Stimulated activated CD8-positive, alpha-beta memory T cell treated with anti-CD3 and anti-CD28 coated beads, Interleukin-15, amount 100 ng/mL, for 4 hours (primary cell): ENCODE results near the gene TCHP.
"Not testable (repeated sequence)": the region's sequence is repeated elsewhere in the genome, so short reads cannot be mapped to it uniquely, and the experiment has no call there.

Experiments used
- DNase-seq, 2 donors: peaks; one replicate each; pipeline ENCODE4 v3.0.0-alpha.2; 2020; ENCODE audit warnings: low read depth in 2 of 2

Gene TCHP

GRCh38 chr12:109910254-109910968 lies 10.3 kb downstream of the TCHP start:
- DNase-seq, result no peak

DNA sequence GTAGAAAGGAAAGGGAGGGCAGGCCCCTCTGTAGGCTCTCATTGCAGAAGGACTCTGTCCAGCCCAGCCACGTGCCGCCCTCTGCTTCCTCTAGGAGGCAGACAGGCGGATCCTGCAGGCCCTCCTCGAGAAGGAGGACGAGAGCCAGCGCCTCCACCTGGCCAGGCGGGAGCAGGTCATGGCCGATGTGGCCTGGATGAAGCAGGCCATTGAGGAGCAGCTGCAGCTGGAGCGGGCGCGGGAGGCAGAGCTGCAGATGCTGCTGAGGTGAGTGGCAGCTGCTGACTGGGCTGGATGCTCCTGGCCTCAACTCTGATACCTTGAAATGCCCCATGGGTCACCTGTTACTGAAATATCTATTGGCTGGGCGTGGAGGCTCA lies 10.9 kb downstream of the TCHP start:
- DNase-seq, result no peak

- no peak for DNase-seq
These were observed 12.8 kb downstream of the TCHP start for GRCh38 chr12:109912855-109913321.

DNA sequence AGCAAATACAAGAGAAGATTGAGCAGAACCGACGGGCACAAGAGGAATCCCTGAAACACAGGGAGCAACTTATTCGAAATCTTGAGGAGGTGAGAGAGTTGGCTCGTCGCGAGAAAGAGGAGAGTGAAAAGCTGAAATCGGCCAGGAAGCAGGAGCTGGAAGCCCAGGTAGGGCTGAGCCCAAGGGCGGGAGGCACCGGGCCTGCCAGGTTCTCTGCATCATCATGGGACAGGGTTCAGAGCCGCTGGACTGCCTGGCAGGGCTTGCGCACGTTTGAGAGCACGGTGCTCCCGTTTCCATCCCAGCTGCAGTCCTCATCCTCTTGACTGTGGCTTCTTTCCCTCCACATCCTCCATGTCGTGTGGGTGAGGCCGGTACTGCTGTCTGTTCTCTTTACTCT lies 14.4 kb downstream of the TCHP start:
- DNase-seq, result no peak

GRCh38 chr12:109915171-109916040 lies 15.3 kb downstream of the TCHP start:
- DNase-seq, result no peak

DNA sequence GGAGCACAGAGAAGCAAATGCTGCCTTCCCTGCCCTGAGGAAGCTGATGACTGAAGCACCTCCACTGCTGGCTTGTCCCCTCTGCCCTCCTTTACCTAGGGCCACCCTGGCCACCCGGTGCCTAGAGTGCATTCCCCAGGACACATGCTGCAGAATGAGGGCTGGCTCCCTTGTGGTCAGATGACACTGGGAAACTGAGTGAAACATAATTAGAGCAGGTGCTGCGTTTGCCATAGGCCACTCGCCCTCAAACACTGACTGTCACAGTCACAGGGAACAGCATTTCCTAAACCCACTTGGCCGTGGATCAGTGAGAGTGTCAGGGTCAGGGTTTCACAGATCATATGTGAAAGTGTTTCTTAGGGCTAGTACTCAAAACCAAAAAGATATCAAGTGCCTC lies 16.0 kb downstream of the TCHP start:
- no peak for DNase-seq

DNA sequence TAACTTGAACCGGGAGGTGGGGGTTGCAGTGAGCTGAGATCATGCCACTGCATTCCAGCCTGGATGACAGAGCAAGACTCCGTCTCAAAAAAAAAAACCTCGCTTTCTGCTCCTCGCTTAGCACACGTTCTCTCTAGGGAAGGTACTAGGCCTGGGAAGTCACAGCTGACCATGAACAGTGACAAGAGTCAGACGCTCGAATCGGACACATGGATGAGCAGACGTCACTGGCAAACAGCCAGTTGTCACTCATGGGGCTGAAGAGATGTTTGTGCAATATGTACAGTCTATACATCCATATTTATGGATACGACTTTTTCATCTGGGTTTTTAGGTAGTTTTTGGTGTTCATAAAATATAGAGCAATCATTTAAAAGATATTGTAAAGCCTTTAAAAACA lies 19.4 kb downstream of the TCHP start:
- no peak for DNase-seq

DNA sequence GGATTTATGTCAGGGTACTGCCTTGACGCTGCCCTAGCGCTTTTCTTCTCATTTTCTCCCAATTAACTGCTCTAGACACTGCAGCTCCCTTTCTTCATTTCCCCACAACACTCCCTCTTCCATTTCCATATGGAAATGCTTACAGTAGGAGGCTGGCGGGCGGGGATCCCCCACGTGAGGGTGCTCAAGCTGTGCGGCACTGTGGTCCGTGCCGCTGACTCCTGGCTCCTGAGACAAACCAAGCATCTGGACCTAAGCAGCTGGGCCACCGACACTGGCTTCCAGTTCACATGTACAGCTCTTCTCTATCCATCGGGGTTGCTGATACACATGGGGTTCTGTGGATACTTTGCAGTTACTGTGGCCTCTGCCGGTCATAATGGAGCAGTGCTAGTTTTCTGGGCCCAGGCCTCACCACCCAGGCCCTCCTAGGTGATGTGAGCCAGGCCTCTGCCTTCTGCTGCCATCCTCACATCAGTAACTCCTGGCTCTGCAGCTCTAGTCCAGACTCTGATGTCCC lies 20.2 kb downstream of the TCHP start:
- DNase-seq, result no peak

DNA sequence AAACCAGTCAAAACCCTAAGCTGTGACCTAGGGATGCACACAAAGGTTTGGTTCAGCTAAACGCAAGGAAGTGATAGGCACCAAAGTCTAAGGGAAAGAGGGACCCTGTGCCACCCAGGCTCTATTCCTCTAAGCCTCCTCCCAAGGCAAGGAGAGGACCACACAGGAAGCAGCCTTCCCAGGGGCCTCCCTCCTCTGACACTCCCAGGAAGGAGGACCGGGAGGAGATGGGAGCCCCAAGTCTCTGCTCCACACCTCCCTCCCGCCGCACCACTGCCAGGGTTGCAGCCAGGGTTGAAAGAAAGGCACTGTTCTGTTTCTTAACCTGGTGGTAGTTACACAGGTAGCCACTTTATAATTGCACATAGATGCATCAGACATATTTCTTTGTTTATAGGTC lies 21.9 kb downstream of the TCHP start:
- DNase-seq, result no peak

DNA sequence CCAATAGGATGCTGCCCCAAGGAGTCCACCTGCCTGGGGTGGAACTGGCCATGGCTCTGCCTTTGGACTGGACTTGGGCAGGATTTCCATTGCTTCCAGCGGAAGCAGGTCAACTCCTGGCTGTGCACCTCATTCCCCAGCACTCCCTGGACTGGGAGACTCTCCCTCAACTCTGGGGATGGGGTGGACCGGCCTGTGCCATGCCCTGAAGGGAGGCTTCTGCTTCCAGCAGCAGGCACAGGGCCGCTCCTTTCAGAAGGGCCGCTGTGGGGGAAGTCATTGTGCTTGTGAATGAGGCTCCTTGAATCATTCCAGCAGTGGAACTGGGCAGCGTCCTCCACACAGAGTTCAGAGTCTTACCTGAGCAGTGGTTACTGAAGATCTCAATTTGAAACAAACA lies 23.0 kb downstream of the TCHP start:
- no peak for DNase-seq

DNA sequence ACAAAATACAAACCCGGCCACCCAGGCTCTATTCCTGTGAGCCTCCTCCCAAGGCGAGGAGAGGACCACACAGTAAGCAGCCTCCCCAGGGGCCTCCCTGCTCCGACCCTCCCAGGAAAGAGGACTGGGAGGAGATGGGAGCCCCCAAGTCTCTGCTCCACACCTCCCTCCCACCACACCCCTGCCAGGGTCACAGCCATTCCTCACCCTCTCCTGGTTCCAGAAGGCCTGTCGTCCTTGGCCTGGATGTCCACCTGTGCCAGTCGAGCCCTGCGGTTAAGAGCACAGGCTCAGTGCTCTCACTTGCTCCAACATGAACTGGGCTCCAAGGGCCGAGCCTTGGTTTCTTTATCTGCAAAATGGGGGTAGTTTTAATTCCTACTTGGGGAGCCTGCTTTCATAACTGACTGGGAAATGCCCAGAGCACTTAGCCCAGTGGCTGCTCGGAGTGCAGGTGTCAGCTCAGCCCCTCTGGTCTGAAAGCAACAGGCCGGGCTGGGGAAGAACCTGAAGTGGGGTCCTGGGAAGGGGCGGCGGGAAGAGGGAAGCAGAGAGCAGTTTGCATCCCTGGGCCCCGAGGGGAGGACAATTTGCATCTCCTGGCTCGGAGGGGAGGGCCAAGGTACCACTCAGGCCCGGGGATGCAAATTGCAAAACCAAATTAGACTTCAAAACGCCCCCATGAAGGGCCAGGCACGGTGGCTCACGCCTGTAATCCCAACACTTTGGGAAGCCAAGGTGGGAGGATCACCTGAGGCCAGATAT lies 23.6 kb downstream of the TCHP start:
- no peak for DNase-seq

DNA sequence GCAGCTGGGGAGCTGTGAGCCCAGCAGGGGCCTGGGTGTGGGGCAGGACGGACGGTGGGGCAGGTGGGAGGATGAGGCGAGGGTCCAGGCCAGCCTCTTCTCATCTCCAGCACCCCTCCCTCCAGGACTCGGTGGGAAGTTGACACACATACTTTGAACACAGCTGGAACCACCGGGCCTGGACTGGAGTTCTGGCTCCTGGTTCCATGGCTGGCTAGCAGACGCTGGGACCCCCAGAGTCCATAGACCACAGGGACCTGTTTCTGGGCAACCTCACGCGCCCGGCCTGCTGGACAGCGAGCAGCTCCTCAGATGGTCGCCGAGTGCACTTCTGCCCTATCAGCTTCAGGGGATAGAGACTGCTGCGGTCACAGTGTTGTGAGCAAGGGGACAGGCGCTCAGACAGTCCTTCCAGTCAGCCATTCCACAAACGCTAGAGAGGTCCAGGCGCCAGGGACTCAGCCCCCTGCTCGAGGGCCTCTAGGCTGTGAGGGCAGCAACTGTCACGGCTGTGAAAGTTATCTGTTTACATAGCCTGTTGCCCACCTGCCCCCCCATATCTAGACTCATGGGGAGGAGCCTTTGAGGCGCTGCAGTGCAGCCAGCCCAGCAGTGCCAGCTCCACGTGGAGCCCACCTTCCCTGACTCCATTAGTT lies 25.2 kb downstream of the TCHP start:
- no peak for DNase-seq

DNA sequence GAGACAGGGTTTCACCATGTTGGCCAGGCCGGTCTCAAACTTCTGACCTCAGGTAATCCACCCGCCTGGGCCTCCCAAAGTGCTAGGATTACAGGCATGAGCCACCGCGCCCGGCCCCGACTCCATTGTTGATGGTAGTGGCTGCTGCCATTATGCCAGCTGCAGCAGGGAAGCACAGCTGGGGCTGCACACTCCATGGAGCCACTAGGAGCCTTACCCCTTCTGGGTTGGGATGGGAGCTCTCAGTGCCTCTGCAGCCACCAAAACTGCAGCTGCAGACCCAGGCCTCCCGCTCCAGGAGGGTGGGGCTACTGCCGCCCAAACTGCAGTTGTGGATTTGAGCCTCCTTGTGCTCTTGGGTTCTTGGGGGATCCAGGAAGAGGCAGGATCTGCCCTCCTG lies 25.9 kb downstream of the TCHP start:
- no peak for DNase-seq

DNA sequence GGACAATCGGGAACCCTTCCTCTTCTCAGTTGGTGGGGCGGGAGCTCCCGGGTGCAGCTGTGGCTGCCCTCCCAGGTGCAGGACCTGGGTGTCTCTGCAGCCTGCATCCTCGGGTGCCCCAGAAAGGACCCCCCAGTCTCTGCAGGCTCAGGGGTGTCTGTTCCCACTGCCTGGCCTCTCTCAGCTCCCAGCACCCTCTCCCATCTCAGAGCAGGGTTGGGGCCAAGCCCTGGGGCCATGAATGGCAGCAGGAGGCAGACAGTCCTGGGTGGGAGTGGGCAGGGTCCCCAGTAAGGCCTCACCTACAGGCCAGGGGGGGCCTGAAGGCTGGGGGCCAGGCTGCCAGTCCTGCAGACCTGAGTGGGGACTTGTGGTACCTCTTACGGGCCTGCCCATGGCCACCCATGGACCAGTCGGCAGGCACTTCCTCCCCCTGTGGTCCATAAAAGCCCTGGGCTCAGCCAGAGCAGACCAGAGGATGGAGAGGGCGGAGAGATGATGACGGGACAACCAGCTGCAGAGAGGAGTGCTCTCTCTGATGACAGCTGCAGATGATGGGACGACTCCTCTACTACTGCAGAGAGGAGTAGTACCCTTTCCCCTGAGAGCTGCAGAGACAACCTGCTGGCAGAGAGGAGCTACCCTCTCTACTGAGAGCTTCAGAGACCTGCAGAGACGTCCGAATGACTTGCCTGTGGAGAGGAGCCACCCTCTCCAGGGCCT lies 26.6 kb downstream of the TCHP start:
- DNase-seq, result no peak

DNA sequence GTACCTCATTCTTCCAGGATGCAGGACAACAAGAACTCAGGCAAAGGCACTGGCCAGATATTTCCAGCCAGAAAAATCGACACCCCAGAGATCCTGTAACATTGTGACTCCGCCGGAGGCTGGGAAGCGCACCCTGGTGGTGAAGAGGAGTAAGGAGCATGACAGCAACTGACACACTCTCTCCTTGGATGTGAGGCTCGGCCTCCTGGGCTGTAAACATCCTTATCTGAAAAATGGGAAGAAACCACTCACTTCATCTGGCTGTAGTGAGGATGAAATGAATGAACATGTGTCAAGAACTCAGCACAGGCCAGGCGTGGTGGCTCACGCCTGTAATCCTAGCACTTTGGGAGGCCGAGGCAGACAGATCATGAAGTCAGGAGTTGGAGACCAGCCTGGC lies 27.5 kb downstream of the TCHP start:
- no peak for DNase-seq

DNA sequence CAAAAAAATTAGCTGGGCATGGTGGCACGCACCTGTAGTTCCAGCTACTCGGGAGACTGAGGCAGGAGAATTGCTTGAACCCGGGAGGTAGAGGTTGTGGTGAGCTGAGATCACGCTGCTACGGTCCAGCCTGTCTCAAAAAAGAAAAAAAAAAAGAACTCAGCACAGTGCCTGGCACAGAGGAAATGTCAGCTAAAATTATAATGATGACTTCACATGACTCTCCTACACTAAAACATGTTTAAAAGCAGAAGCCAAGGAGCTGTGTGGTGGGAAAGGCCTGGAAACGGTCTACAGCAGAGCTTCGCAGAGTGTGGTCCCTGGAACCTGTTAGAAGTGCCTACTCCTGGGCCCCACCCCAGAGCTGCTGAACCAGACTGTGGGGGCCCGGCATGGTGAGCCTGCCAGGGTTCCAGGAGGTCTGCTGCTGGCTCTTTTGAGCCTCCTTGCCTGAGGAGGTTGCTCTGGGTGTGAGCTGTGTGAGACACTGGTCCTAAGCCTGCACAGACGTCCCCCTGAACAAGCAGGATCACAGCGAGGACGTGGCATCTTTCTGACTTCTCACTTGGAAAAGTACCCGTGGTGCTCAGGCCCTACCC lies 28.1 kb downstream of the TCHP start:
- no peak for DNase-seq

GRCh38 chr12:109929326-109929725 lies 29.3 kb downstream of the TCHP start:
- DNase-seq, result not testable (repeated sequence)

GRCh38 chr12:109930028-109930800 lies 30.1 kb downstream of the TCHP start:
- DNase-seq, result no peak

GRCh38 chr12:109931143-109931542 lies 31.1 kb downstream of the TCHP start:
- no peak for DNase-seq
